KMS-11 (cell line): ENCODE data around the gene PTPRT.

Source experiments
- H2AFZ ChIP-seq: fragments of 200-600 bp; sonication (generic); 2 replicates; pipeline ENCODE4 v1.6.1; 2016; ENCODE audit warnings: antibody characterized with exemption, mixed run types, low read depth
- H3K27ac ChIP-seq: fragments of 200-600 bp; sonication (generic); 2 replicates; pipeline ENCODE4 v1.6.1; 2016; ENCODE audit warnings: mild to moderate bottlenecking, mixed run types
- H3K27me3 ChIP-seq: fragments of 200-600 bp; sonication (generic); 2 replicates; pipeline ENCODE4 v1.6.1; 2017; ENCODE audit warnings: mild to moderate bottlenecking, low read depth, mixed run types, moderate library complexity; ENCODE audit not compliant: insufficient read depth
- H3K36me3 ChIP-seq: fragments of 200-600 bp; sonication (generic); 2 replicates; pipeline ENCODE4 v1.6.1; 2017; ENCODE audit warnings: mild to moderate bottlenecking, mixed run types; ENCODE audit not compliant: insufficient read depth
- H3K4me1 ChIP-seq: fragments of 200-600 bp; sonication (generic); 2 replicates; pipeline ENCODE4 v1.6.1; 2016; ENCODE audit warnings: mild to moderate bottlenecking, low read depth, mixed run types; ENCODE audit not compliant: poor library complexity, severe bottlenecking
- H3K4me2 ChIP-seq: fragments of 200-600 bp; sonication (generic); 2 replicates; pipeline ENCODE4 v1.7.0; 2016; ENCODE audit warnings: mild to moderate bottlenecking, mixed run types
- H3K4me3 ChIP-seq: fragments of 200-600 bp; sonication (generic); IDR thresholded peaks from 2 replicates; pipeline ENCODE4 v1.6.1; 2017; ENCODE audit warnings: low read depth, low read length, mixed read lengths; ENCODE audit not compliant: insufficient read depth
- H3K79me2 ChIP-seq: fragments of 200-600 bp; sonication (generic); 2 replicates; pipeline ENCODE4 v1.6.1; 2016; ENCODE audit warnings: low read depth, mixed run types; ENCODE audit not compliant: insufficient read depth
- H3K9ac ChIP-seq: fragments of 200-600 bp; sonication (generic); 2 replicates; pipeline ENCODE4 v1.6.1; 2016; ENCODE audit warnings: mild to moderate bottlenecking, mixed run types
- H4K20me1 ChIP-seq: fragments of 200-600 bp; sonication (generic); 2 replicates; pipeline ENCODE4 v1.6.1; 2016; ENCODE audit warnings: mild to moderate bottlenecking, mixed run types; ENCODE audit not compliant: insufficient read depth
- CTCF ChIP-seq: fragments of 200-600 bp; sonication (generic); conservative IDR thresholded peaks from 2 replicates; pipeline ENCODE4 v1.6.1; 2017; ENCODE audit warnings: low read depth, mild to moderate bottlenecking, antibody characterized with exemption, low read length, moderate library complexity, mixed read lengths

The PTPRT gene

GRCh38 chr20:42267793-42268384, 921.8 kb downstream of the PTPRT start:
- TF ChIP-seq CTCF, result no peak

GRCh38 chr20:42261766-42262270, 927.9 kb downstream of the PTPRT start:
- Histone ChIP-seq H4K20me1 (no peaks in the 10 kb centered on the region), H3K79me2 (no peaks in the 10 kb centered on the region), H3K4me3 (no peak overlapping the region), H3K27me3 (no peaks in the 10 kb centered on the region), H2AFZ (no peak overlapping the region), H3K4me2 (no peak overlapping the region), H3K9ac (no peak overlapping the region), H3K36me3 (no peaks in the 10 kb centered on the region), H3K27ac (no peak overlapping the region), H3K4me1 (no peaks in the 10 kb centered on the region)
- no peak for TF ChIP-seq CTCF

More at GRCh38 chr20:42267793-42268384, 921.8 kb downstream of the PTPRT start:
- H2AFZ ChIP-seq, result no peak overlapping the region
- H3K36me3 ChIP-seq, result no peaks in the 10 kb centered on the region
- no peak overlapping the region for H3K4me2 ChIP-seq
- H3K27ac ChIP-seq, result no peak overlapping the region
- no peaks in the 10 kb centered on the region for H3K27me3 ChIP-seq
- no peaks in the 10 kb centered on the region for H3K79me2 ChIP-seq
- no peak overlapping the region for H3K9ac ChIP-seq
- no peaks in the 10 kb centered on the region for H4K20me1 ChIP-seq
- H3K4me1 ChIP-seq, result no peaks in the 10 kb centered on the region
- no peak overlapping the region for H3K4me3 ChIP-seq

GRCh38 chr20:42260184-42260583, 929.5 kb downstream of the PTPRT start:
- H3K4me3 ChIP-seq, result no peak overlapping the region
- no peaks in the 10 kb centered on the region for H3K79me2 ChIP-seq
- no peaks in the 10 kb centered on the region for H3K27me3 ChIP-seq
- no peak overlapping the region for H3K27ac ChIP-seq
- TF ChIP-seq CTCF, result no peak
- H3K36me3 ChIP-seq, result no peaks in the 10 kb centered on the region
- no peak overlapping the region for H3K9ac ChIP-seq
- H4K20me1 ChIP-seq, result no peaks in the 10 kb centered on the region
- no peak overlapping the region for H3K4me2 ChIP-seq
- H2AFZ ChIP-seq, result no peak overlapping the region
- no peaks in the 10 kb centered on the region for H3K4me1 ChIP-seq

- Histone ChIP-seq H4K20me1 (no peaks in the 10 kb centered on the region), H3K79me2 (no peaks in the 10 kb centered on the region), H2AFZ (no peak overlapping the region), H3K9ac (no peak overlapping the region), H3K4me2 (no peak overlapping the region), H3K4me3 (no peak overlapping the region), H3K4me1 (no peaks in the 10 kb centered on the region), H3K36me3 (no peaks in the 10 kb centered on the region), H3K27me3 (no peaks in the 10 kb centered on the region), H3K27ac (no peak overlapping the region)
- TF ChIP-seq CTCF, result no peak
Observed at GRCh38 chr20:42259389-42259788, 930.3 kb downstream of the PTPRT start.
